Gastrocnemius medialis (tissue), 4 donors: ENCODE data around the gene ALDH3A2.

Source experiments
- CTCF ChIP-seq, 5 experiments: fragments of 450-650 bp in 3 of 5; fragments of 200-600 bp in 2 of 5; sonication (generic) in 2 of 5; IDR thresholded peaks in 4 of 5; conservative IDR thresholded peaks in 1 of 5; 1 replicate in 4 of 5; 2 replicates in 1 of 5; pipeline ENCODE4 v1.5.1; 2016 to 2019; ENCODE audit warnings: antibody characterized with exemption in 5 of 5, mild to moderate bottlenecking in 3 of 5, moderate library complexity in 3 of 5
- POLR2A ChIP-seq, 2 donors: fragments of 450-650 bp; IDR thresholded peaks; one replicate each; pipeline ENCODE4 v1.6.1; 2017; ENCODE audit warnings: antibody characterized with exemption in 2 of 2, mild to moderate bottlenecking in 2 of 2, moderate library complexity in 2 of 2

- TF ChIP-seq CTCF (IDR thresholded peaks at IDR 0.05 in 4 of 5, conservative IDR thresholded peaks at IDR 0.05 in 1 of 5) (no peak), POLR2A (IDR thresholded peaks at IDR 0.05) (no peak)
Observed at GRCh38 chr17:19652595-19652994, 4.0 kb downstream of the ALDH3A2 start.
